ENCODE data around the gene LBX1. TPM values are rescaled to one million over a fixed set of nuclear protein-coding genes. Genes with fewer than 3 reads are reported as not detected.

The LBX1 gene
- not detected in 2 replicates for total RNA-seq (2014; rRNA removed; shearing (Covaris generic))
- polyA plus RNA-seq (2016; fragmentation: Nextera tagmentation; extraction: Ambion mirVana): not detected in 2 replicates

DNA sequence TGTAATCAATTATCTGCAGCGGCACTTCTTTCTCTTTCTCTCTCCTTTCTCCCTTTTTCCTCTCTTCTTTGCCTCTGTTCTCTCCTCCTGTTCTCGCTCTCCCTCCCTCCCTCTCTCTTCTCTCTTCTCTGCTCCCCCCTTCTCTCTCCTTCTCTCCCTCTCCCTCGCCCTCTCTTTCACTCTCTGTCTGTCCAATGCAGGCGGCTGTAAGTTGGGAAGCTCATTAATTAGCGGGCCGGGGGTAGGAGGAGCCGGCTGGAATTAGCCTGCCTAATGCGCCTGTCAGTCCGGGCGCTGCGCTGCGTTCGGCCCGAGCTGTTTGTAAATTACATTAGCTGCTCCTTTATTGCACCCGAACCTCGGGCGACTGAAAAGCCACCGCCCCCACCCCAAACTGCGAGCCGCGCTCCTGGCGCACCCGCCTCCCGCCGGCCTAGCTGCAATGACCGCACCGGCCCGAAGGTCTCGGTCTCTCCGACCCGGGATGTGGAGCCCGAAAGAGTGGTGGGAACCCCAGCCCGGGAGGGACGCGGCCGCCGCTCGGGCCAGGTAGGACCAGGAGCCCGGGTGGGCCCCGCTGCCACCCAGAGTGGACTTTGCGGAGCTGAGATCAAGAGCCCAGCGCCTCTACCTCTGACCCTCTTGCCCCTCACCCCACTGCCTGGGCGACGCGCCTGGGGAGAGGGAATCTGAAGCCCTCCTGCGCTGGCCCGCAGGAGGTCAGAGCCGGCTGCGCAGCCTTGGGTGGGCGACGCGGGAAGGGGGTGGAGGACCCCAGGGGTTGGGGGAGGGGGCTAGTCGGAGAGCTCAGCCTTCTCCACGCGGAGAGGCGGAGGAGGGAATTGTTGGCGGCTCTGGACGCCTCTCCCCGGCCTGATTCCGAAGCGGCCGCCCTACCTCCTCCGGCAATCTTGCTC is at the start of gene LBX1:
Gene LBX1, minus strand, starts transcription at position 198 of the 917 bp plus-strand sequence. CDS start 648 bp downstream, outside the sequence.
- Histone ChIP-seq H3K9ac (no peak within 1 kb of the TSS), H3K9me2 (ENCODE audit: insufficient read depth) (no peaks in the 10 kb centered on the region), H3K36me3 (ENCODE audit: low read depth) (no peaks in the 10 kb centered on the region), H3K4me2 (ENCODE audit: unreplicated experiment) (no peak within 1 kb of the TSS), H3F3A (ENCODE audit: insufficient read depth) (no peaks in the 10 kb centered on the region), H4K20me1 (ENCODE audit: insufficient read depth) (no peaks in the 10 kb centered on the region), H3K4me3 (no peak within 1 kb of the TSS), H3K27me3 (replicated peaks; ENCODE audit: insufficient read depth) (peaks cover 95% of the 10 kb centered on the region), H3K27ac (no peak within 1 kb of the TSS), H3K9me3 (ENCODE audit: low read depth) (no peaks in the 10 kb centered on the region), H3K4me1 (ENCODE audit: insufficient read depth) (peaks cover 3% of the 10 kb centered on the region; the same call in 1 of the 2 replicates), H3K79me2 (ENCODE audit: insufficient read depth) (no peaks in the 10 kb centered on the region), H2AFZ (no peak within 1 kb of the TSS)
- in situ Hi-C loops (cut with MboI): no loop called here
- TF ChIP-seq EZH2 (IDR thresholded peaks at IDR 0.05; ENCODE audit: insufficient read depth, poor library complexity, severe bottlenecking): peak; percentile 100
- TF ChIP-seq EZH2phosphoT487 (IDR thresholded peaks at IDR 0.05; ENCODE audit: insufficient read depth, low read depth): peak; percentile 95
- peak; percentile 13 for DNase-seq
- WGBS, 2 experiments (ENCODE audit: low coverage in 1 of 2, low lambda C conversion rate in 2 of 2, missing lambda C conversion rate in 2 of 2): 5 to 6% methylated on average over 40 to 62 of the region's 63 CpGs

- Histone ChIP-seq H3K9ac (no peak overlapping the region), H3K4me3 (no peak overlapping the region), H4K20me1 (ENCODE audit: insufficient read depth) (no peaks in the 10 kb centered on the region), H2AFZ (no peak overlapping the region), H3K27ac (no peak overlapping the region), H3K79me2 (ENCODE audit: insufficient read depth) (no peaks in the 10 kb centered on the region), H3F3A (ENCODE audit: insufficient read depth) (no peaks in the 10 kb centered on the region), H3K9me3 (ENCODE audit: low read depth) (no peaks in the 10 kb centered on the region), H3K36me3 (ENCODE audit: low read depth) (no peaks in the 10 kb centered on the region), H3K4me1 (ENCODE audit: insufficient read depth) (no peaks in the 10 kb centered on the region), H3K9me2 (ENCODE audit: insufficient read depth) (no peaks in the 10 kb centered on the region), H3K27me3 (replicated peaks; ENCODE audit: insufficient read depth) (peaks cover 17% of the 10 kb centered on the region), H3K4me2 (ENCODE audit: unreplicated experiment) (no peak overlapping the region)
- WGBS, 2 experiments (ENCODE audit: low coverage in 1 of 2, low lambda C conversion rate in 2 of 2, missing lambda C conversion rate in 2 of 2): 74 to 80% methylated on average over 4 of the region's 4 CpGs
- no peak for TF ChIP-seq EZH2phosphoT487 (IDR thresholded peaks at IDR 0.05; ENCODE audit: insufficient read depth, low read depth)
- TF ChIP-seq EZH2 (IDR thresholded peaks at IDR 0.05; ENCODE audit: insufficient read depth, poor library complexity, severe bottlenecking): no peak
- in situ Hi-C loops (cut with MboI): no loop called here
- DNase-seq: no peak
These were observed 44.5 kb upstream of the LBX1 start for GRCh38 chr10:101273741-101274140.

GRCh38 chr10:101273330-101273729 is 44.1 kb upstream of the LBX1 start:
- WGBS, 2 experiments (ENCODE audit: low coverage in 1 of 2, low lambda C conversion rate in 2 of 2, missing lambda C conversion rate in 2 of 2): 55 to 56% methylated on average over 10 of the region's 10 CpGs
- Histone ChIP-seq H3K9me3 (ENCODE audit: low read depth) (no peaks in the 10 kb centered on the region), H3F3A (ENCODE audit: insufficient read depth) (no peaks in the 10 kb centered on the region), H3K27ac (no peak overlapping the region), H3K4me2 (ENCODE audit: unreplicated experiment) (no peak overlapping the region), H3K9ac (no peak overlapping the region), H3K36me3 (ENCODE audit: low read depth) (no peaks in the 10 kb centered on the region), H3K27me3 (replicated peaks; ENCODE audit: insufficient read depth) (peaks cover 20% of the 10 kb centered on the region), H2AFZ (no peak overlapping the region), H3K4me1 (ENCODE audit: insufficient read depth) (no peaks in the 10 kb centered on the region), H4K20me1 (ENCODE audit: insufficient read depth) (no peaks in the 10 kb centered on the region), H3K9me2 (ENCODE audit: insufficient read depth) (no peaks in the 10 kb centered on the region), H3K4me3 (no peak overlapping the region), H3K79me2 (ENCODE audit: insufficient read depth) (no peaks in the 10 kb centered on the region)
- in situ Hi-C loops (cut with MboI): no loop called here
- TF ChIP-seq EZH2 (IDR thresholded peaks at IDR 0.05; ENCODE audit: insufficient read depth, poor library complexity, severe bottlenecking) (no peak), EZH2phosphoT487 (IDR thresholded peaks at IDR 0.05; ENCODE audit: insufficient read depth, low read depth) (no peak)
- peak; percentile 39 for DNase-seq

GRCh38 chr10:101272229-101272868 is 43.1 kb upstream of the LBX1 start:
- no peak overlapping the region for H3K9ac ChIP-seq
- 30 to 36% methylated on average over 13 of the region's 13 CpGs for WGBS, 2 experiments (ENCODE audit: low coverage in 1 of 2, low lambda C conversion rate in 2 of 2, missing lambda C conversion rate in 2 of 2)
- in situ Hi-C loops (cut with MboI): no loop called here
- H3K4me1 ChIP-seq (ENCODE audit: insufficient read depth): no peaks in the 10 kb centered on the region
- H3K4me2 ChIP-seq (ENCODE audit: unreplicated experiment): no peak overlapping the region
- no peaks in the 10 kb centered on the region for H3K36me3 ChIP-seq (ENCODE audit: low read depth)
- peak; percentile 83 for DNase-seq
- H3K27ac ChIP-seq: no peak overlapping the region
- no peaks in the 10 kb centered on the region for H3K9me2 ChIP-seq (ENCODE audit: insufficient read depth)
- peaks cover 20% of the 10 kb centered on the region for H3K27me3 ChIP-seq (replicated peaks; ENCODE audit: insufficient read depth)
- no peaks in the 10 kb centered on the region for H3F3A ChIP-seq (ENCODE audit: insufficient read depth)
- H4K20me1 ChIP-seq (ENCODE audit: insufficient read depth): no peaks in the 10 kb centered on the region
- H3K79me2 ChIP-seq (ENCODE audit: insufficient read depth): no peaks in the 10 kb centered on the region
- TF ChIP-seq EZH2phosphoT487 (IDR thresholded peaks at IDR 0.05; ENCODE audit: insufficient read depth, low read depth) (no peak), EZH2 (IDR thresholded peaks at IDR 0.05; ENCODE audit: insufficient read depth, poor library complexity, severe bottlenecking) (no peak)
- no peak overlapping the region for H3K4me3 ChIP-seq
- H3K9me3 ChIP-seq (ENCODE audit: low read depth): no peaks in the 10 kb centered on the region
- H2AFZ ChIP-seq: 0 out of 2 replicates have a peak overlapping the region, but pooled peaks have one; percentile 52
